ENCODE measurements around the gene CSNK1E. TPM values are rescaled to one million over a fixed set of nuclear protein-coding genes. Genes with fewer than 3 reads are reported as not detected.
"Not testable (repeated sequence)": the region's sequence is repeated elsewhere in the genome, so short reads cannot be mapped to it uniquely, and the experiment has no call there.

CSNK1E gene
- total RNA-seq = 100 to 1,000 TPM in 1 of 2 donors, 10 to 100 TPM in 1; 98.1 to 140 TPM

- H3K36me3 ChIP-seq = no peaks in the 10 kb centered on the region
- no peaks in the 10 kb centered on the region for H3K9me3 ChIP-seq
- peak within 1 kb of the TSS; percentile 98 to 100 for H3K27ac ChIP-seq
- no peak for TF ChIP-seq CTCF (IDR thresholded peaks at IDR 0.05)
- peak within 1 kb of the TSS; percentile 82 for H3K4me3 ChIP-seq
- peaks cover 30 to 52% of the 10 kb centered on the region in 2 donors for H3K4me1 ChIP-seq (ENCODE audit: control insufficient read depth in 1 of 2, low read depth in 2 of 2)
- peak; percentile 36 for DNase-seq (ENCODE audit: low spot score)
- peak; percentile 34 for ATAC-seq (ENCODE audit: insufficient number of reproducible peaks, low FRiP score, low read depth)
- no peaks in the 10 kb centered on the region for H3K27me3 ChIP-seq (replicated peaks; ENCODE audit: insufficient read depth)
These were observed at the start of gene CSNK1E for GRCh38 chr22:38317122-38317994. Gene CSNK1E (minus strand): TSS chr22:38317433. CDS start chr22:38314157, 3,276 bp downstream.

GRCh38 chr22:38365829-38366228, 48.6 kb upstream of the CSNK1E start:
- H3K4me1 ChIP-seq (ENCODE audit: control insufficient read depth in 1 of 2, low read depth in 2 of 2); ATAC-seq (ENCODE audit: insufficient number of reproducible peaks, low FRiP score, low read depth): not testable (repeated sequence)

GRCh38 chr22:38365174-38365573, 47.9 kb upstream of the CSNK1E start:
- H3K27me3 ChIP-seq (replicated peaks; ENCODE audit: insufficient read depth); ATAC-seq (ENCODE audit: insufficient number of reproducible peaks, low FRiP score, low read depth); DNase-seq (ENCODE audit: low spot score): not testable (repeated sequence)

More at GRCh38 chr22:38365829-38366228, 48.6 kb upstream of the CSNK1E start:
- not testable (repeated sequence) for H3K9me3 ChIP-seq; DNase-seq (ENCODE audit: low spot score); H3K27ac ChIP-seq; H3K36me3 ChIP-seq; H3K4me3 ChIP-seq; H3K27me3 ChIP-seq (replicated peaks; ENCODE audit: insufficient read depth)

GRCh38 chr22:38360560-38360959, 43.3 kb upstream of the CSNK1E start:
- not testable (repeated sequence) for H3K27me3 ChIP-seq (replicated peaks; ENCODE audit: insufficient read depth); H3K27ac ChIP-seq; H3K36me3 ChIP-seq; H3K4me1 ChIP-seq (ENCODE audit: control insufficient read depth in 1 of 2, low read depth in 2 of 2); DNase-seq (ENCODE audit: low spot score); H3K9me3 ChIP-seq; ATAC-seq (ENCODE audit: insufficient number of reproducible peaks, low FRiP score, low read depth); H3K4me3 ChIP-seq

More at GRCh38 chr22:38365174-38365573, 47.9 kb upstream of the CSNK1E start:
- H3K9me3 ChIP-seq; H3K27ac ChIP-seq; H3K36me3 ChIP-seq; H3K4me1 ChIP-seq (ENCODE audit: control insufficient read depth in 1 of 2, low read depth in 2 of 2); H3K4me3 ChIP-seq: not testable (repeated sequence)

GRCh38 chr22:38359817-38360216, 42.6 kb upstream of the CSNK1E start:
- H3K4me3 ChIP-seq; H3K36me3 ChIP-seq; H3K27me3 ChIP-seq (replicated peaks; ENCODE audit: insufficient read depth); H3K4me1 ChIP-seq (ENCODE audit: control insufficient read depth in 1 of 2, low read depth in 2 of 2); DNase-seq (ENCODE audit: low spot score); H3K27ac ChIP-seq; H3K9me3 ChIP-seq; ATAC-seq (ENCODE audit: insufficient number of reproducible peaks, low FRiP score, low read depth): not testable (repeated sequence)

GRCh38 chr22:38357971-38358370, 40.7 kb upstream of the CSNK1E start:
- H3K4me3 ChIP-seq; DNase-seq (ENCODE audit: low spot score); H3K27me3 ChIP-seq (replicated peaks; ENCODE audit: insufficient read depth); ATAC-seq (ENCODE audit: insufficient number of reproducible peaks, low FRiP score, low read depth); H3K4me1 ChIP-seq (ENCODE audit: control insufficient read depth in 1 of 2, low read depth in 2 of 2); H3K36me3 ChIP-seq; H3K9me3 ChIP-seq; H3K27ac ChIP-seq: not testable (repeated sequence)

- ATAC-seq (ENCODE audit: insufficient number of reproducible peaks, low FRiP score, low read depth) = no peak
These were observed 38.0 kb upstream of the CSNK1E start for GRCh38 chr22:38355275-38355674.

More at GRCh38 chr22:38355275-38355674, 38.0 kb upstream of the CSNK1E start:
- H3K27ac ChIP-seq = no peak overlapping the region
- H3K4me1 ChIP-seq (ENCODE audit: control insufficient read depth in 1 of 2, low read depth in 2 of 2) = no peaks in the 10 kb centered on the region
- no peaks in the 10 kb centered on the region for H3K36me3 ChIP-seq
- no peaks in the 10 kb centered on the region for H3K9me3 ChIP-seq
- no peak for DNase-seq (ENCODE audit: low spot score)
- TF ChIP-seq CTCF (IDR thresholded peaks at IDR 0.05) = no peak
- H3K4me3 ChIP-seq = no peak overlapping the region
- H3K27me3 ChIP-seq (replicated peaks; ENCODE audit: insufficient read depth) = no peaks in the 10 kb centered on the region

All from thoracic aorta (tissue), 2 donors.